GM18499 (cell line): ENCODE data around the gene NEK6.
"Not testable (repeated sequence)": the region's sequence is repeated elsewhere in the genome, so short reads cannot be mapped to it uniquely, and the experiment has no call there.

Experiments
- ATAC-seq: cut with Tn5 transposase; IDR thresholded peaks from one replicate; pipeline ENCODE4 v1.9.1; 2021; ENCODE audit warnings: moderate number of reproducible peaks; ENCODE audit not compliant: insufficient read depth, unreplicated experiment

Gene NEK6

GRCh38 chr9:124225945-124226344 is 31.8 kb upstream of the NEK6 start:
- ATAC-seq, result no peak

GRCh38 chr9:124228516-124228915 is 29.2 kb upstream of the NEK6 start:
- ATAC-seq, result no peak

GRCh38 chr9:124231095-124231737 is 26.5 kb upstream of the NEK6 start:
- no peak for ATAC-seq

- no peak for ATAC-seq
These were observed 19.1 kb upstream of the NEK6 start for GRCh38 chr9:124238546-124239140.

GRCh38 chr9:124239249-124240073 is 18.3 kb upstream of the NEK6 start:
- ATAC-seq, result no peak

- no peak for ATAC-seq
These were observed 15.2 kb upstream of the NEK6 start for GRCh38 chr9:124242331-124243194.

GRCh38 chr9:124247393-124247792 is 10.4 kb upstream of the NEK6 start:
- not testable (repeated sequence) for ATAC-seq

- ATAC-seq, result no peak
These were observed 9.7 kb upstream of the NEK6 start for GRCh38 chr9:124248066-124248465.

- no peak for ATAC-seq
These were observed 8.8 kb upstream of the NEK6 start for GRCh38 chr9:124248960-124249359.

GRCh38 chr9:124251204-124251603 is 6.5 kb upstream of the NEK6 start:
- ATAC-seq, result no peak

- no peak for ATAC-seq
These were observed 6.0 kb upstream of the NEK6 start for GRCh38 chr9:124251605-124252378.

GRCh38 chr9:124252878-124253277 is 4.9 kb upstream of the NEK6 start:
- ATAC-seq, result not testable (repeated sequence)

- ATAC-seq, result peak; percentile 51
These were observed 3.5 kb upstream of the NEK6 start for GRCh38 chr9:124254261-124254682.

GRCh38 chr9:124255222-124255621 is 2.5 kb upstream of the NEK6 start:
- no peak for ATAC-seq

GRCh38 chr9:124256517-124257069 is 1.2 kb upstream of the NEK6 start:
- no peak for ATAC-seq

- ATAC-seq, result no peak
These were observed 492 bp upstream of the NEK6 start for GRCh38 chr9:124257070-124257843.

- ATAC-seq, result no peak
These were observed 933 bp downstream of the NEK6 start for GRCh38 chr9:124258607-124259157.

- no peak for ATAC-seq
These were observed 1.5 kb downstream of the NEK6 start for GRCh38 chr9:124259158-124259808.
